H4 (cell line): ENCODE measurements around the gene SLC2A1. TPM values are rescaled to one million over a fixed set of nuclear protein-coding genes. Genes with fewer than 3 reads are reported as not detected.

Experiments used
- DNase-seq: peaks from one replicate; pipeline ENCODE4 v3.0.0-alpha.2; 2015; ENCODE audit warnings: low spot score
- total RNA-seq: library from RNA; depleted of rRNA; stranded (reverse); fragments of >200 nt; shearing (Covaris generic); gene quantifications from 2 replicates; pipeline ENCODE4 v1.2.3, GENCODE V29; 2014

SLC2A1 gene
- total RNA-seq, 1 experiment from 2014 or later, result 372 TPM

GRCh38 chr1:42960566-42961311 is 2.1 kb upstream of the SLC2A1 start:
- DNase-seq, result no peak

GRCh38 chr1:42960122-42960390 is 1.4 kb upstream of the SLC2A1 start:
- DNase-seq, result no peak

- DNase-seq, result no peak
Measured at GRCh38 chr1:42957880-42958487, 684 bp downstream of the SLC2A1 start.

- DNase-seq, result no peak
Measured at GRCh38 chr1:42957229-42957879, 1.3 kb downstream of the SLC2A1 start.

- no peak for DNase-seq
Measured at GRCh38 chr1:42956739-42957138, 1.9 kb downstream of the SLC2A1 start.

GRCh38 chr1:42955311-42956063 is 3.2 kb downstream of the SLC2A1 start:
- DNase-seq, result no peak

- no peak for DNase-seq
Measured at GRCh38 chr1:42953182-42954180, 5.2 kb downstream of the SLC2A1 start.

- no peak for DNase-seq
Measured at GRCh38 chr1:42952303-42953001, 6.2 kb downstream of the SLC2A1 start.

- no peak for DNase-seq
Measured at GRCh38 chr1:42951588-42951987, 7.1 kb downstream of the SLC2A1 start.

GRCh38 chr1:42950116-42950481 is 8.6 kb downstream of the SLC2A1 start:
- no peak for DNase-seq

- DNase-seq, result no peak
Measured at GRCh38 chr1:42949312-42950115, 9.2 kb downstream of the SLC2A1 start.

- no peak for DNase-seq
Measured at GRCh38 chr1:42947965-42948732, 10.5 kb downstream of the SLC2A1 start.

- no peak for DNase-seq
Measured at GRCh38 chr1:42947117-42947516, 11.6 kb downstream of the SLC2A1 start.

- DNase-seq, result no peak
Measured at GRCh38 chr1:42946120-42946898, 12.4 kb downstream of the SLC2A1 start.

- no peak for DNase-seq
Measured at GRCh38 chr1:42945164-42945563, 13.5 kb downstream of the SLC2A1 start.

GRCh38 chr1:42944246-42944928 is 14.3 kb downstream of the SLC2A1 start:
- DNase-seq, result no peak

GRCh38 chr1:42943728-42944127 is 14.9 kb downstream of the SLC2A1 start:
- no peak for DNase-seq

GRCh38 chr1:42943166-42943565 is 15.5 kb downstream of the SLC2A1 start:
- peak; percentile 99 for DNase-seq
